HepG2 (cell line): ENCODE data around the gene ATOH8. TPM values are rescaled to one million over a fixed set of nuclear protein-coding genes. Genes with fewer than 3 reads are reported as not detected.

Experiments used
- ATF7 ChIP-seq, 2 experiments: fragments of 450-650 bp in 1 of 2; sonication (generic) in 1 of 2; formaldehyde crosslinking in 1 of 2; IDR thresholded peaks; 2 replicates each; pipeline versions ENCODE4 v1.4.0 to v1.6.1; 2016 to 2020; ENCODE audit warnings: antibody characterized with exemption in 1 of 2, mild to moderate bottlenecking in 1 of 2, missing genetic modification reagents in 1 of 2
- CBX1 ChIP-seq: IDR thresholded peaks from one replicate; pipeline ENCODE4 v1.6.1; 2016; ENCODE audit warnings: antibody characterized with exemption, low read depth
- CEBPG ChIP-seq: IDR thresholded peaks from 2 replicates; pipeline ENCODE4 v1.6.1; 2016
- HMG20B ChIP-seq: conservative IDR thresholded peaks from 2 replicates; pipeline ENCODE4 v1.6.1; 2016; ENCODE audit warnings: missing genetic modification reagents, missing compliant biosample characterization
- HNF4A ChIP-seq: sonication (generic); formaldehyde crosslinking; IDR thresholded peaks from 2 replicates; pipeline ENCODE4 v1.4.0; 2020; ENCODE audit warnings: missing genetic modification reagents
- MYNN ChIP-seq: sonication (generic); formaldehyde crosslinking; IDR thresholded peaks from 2 replicates; pipeline ENCODE4 v1.4.0; 2020; ENCODE audit warnings: mild to moderate bottlenecking, low read depth, missing genetic modification reagents
- MZF1 ChIP-seq: sonication (generic); formaldehyde crosslinking; IDR thresholded peaks from 2 replicates; pipeline ENCODE4 v1.8.1; 2023; ENCODE audit warnings: mild to moderate bottlenecking, missing genetic modification reagents, borderline replicate concordance
- NFIB ChIP-seq: sonication (generic); formaldehyde crosslinking; IDR thresholded peaks from 2 replicates; pipeline ENCODE4 v1.9.0; 2021; ENCODE audit warnings: missing genetic modification reagents, mild to moderate bottlenecking, borderline replicate concordance
- NFIC ChIP-seq: IDR thresholded peaks from 2 replicates; pipeline ENCODE4 v1.6.1; 2012; ENCODE audit warnings: mild to moderate bottlenecking, low read length, inconsistent platforms
- SALL2 ChIP-seq: sonication (generic); formaldehyde crosslinking; IDR thresholded peaks from 2 replicates; pipeline ENCODE4 v1.8.1; 2023; ENCODE audit warnings: mild to moderate bottlenecking, missing genetic modification reagents, inconsistent platforms
- SATB2 ChIP-seq: sonication (generic); formaldehyde crosslinking; IDR thresholded peaks from 2 replicates; pipeline ENCODE4 v1.5.0; 2020; ENCODE audit warnings: missing genetic modification reagents
- SMAD1 ChIP-seq: sonication (generic); formaldehyde crosslinking; IDR thresholded peaks from 2 replicates; pipeline ENCODE4 v1.4.0; 2020; ENCODE audit warnings: missing genetic modification reagents, low read depth, mild to moderate bottlenecking, borderline replicate concordance
- SRSF9 ChIP-seq: fragments of 200-400 bp; formaldehyde crosslinking; IDR thresholded peaks from 2 replicates; pipeline ENCODE4 v1.6.1; 2018; ENCODE audit warnings: borderline replicate concordance, mild to moderate bottlenecking, low read depth, low read length; ENCODE audit not compliant: insufficient read depth, poor library complexity, severe bottlenecking
- U2AF1 ChIP-seq: fragments of 200-400 bp; formaldehyde crosslinking; optimal IDR thresholded peaks from 2 replicates; pipeline ENCODE3; 2017; ENCODE audit warnings: mild to moderate bottlenecking, low read depth, low read length
- ZBTB8A ChIP-seq: sonication (generic); formaldehyde crosslinking; IDR thresholded peaks from 2 replicates; pipeline ENCODE4 v1.4.0; 2020; ENCODE audit warnings: mild to moderate bottlenecking, low read depth, missing genetic modification reagents, borderline replicate concordance
- ZFP90 ChIP-seq: sonication (generic); formaldehyde crosslinking; IDR thresholded peaks from 2 replicates; pipeline ENCODE4 v1.8.0; 2022; ENCODE audit warnings: missing genetic modification reagents, mild to moderate bottlenecking, inconsistent platforms, borderline replicate concordance
- ZNF282 ChIP-seq: fragments of 450-650 bp; IDR thresholded peaks from 2 replicates; pipeline ENCODE4 v1.6.1; 2018; ENCODE audit not compliant: partially characterized antibody
- ZNF549 ChIP-seq: sonication (generic); formaldehyde crosslinking; IDR thresholded peaks from 2 replicates; pipeline ENCODE4 v1.5.0; 2020; ENCODE audit warnings: missing genetic modification reagents
- ZNF7 ChIP-seq: IDR thresholded peaks from 2 replicates; pipeline ENCODE4 v1.6.1; 2016; ENCODE audit warnings: missing biosample characterization, missing genetic modification reagents
- ZSCAN31 ChIP-seq: sonication (generic); formaldehyde crosslinking; IDR thresholded peaks from 2 replicates; pipeline ENCODE4 v1.5.0; 2020; ENCODE audit warnings: low read depth, mild to moderate bottlenecking, missing genetic modification reagents
- polyA plus RNA-seq, 8 experiments: library from polyadenylated mRNA; depleted of rRNA in 3 of 8; stranded (reverse) in 7 of 8; unstranded in 1 of 8; fragments of >200 nt; fragmentation: Illumina TruSeq in 4 of 8; extraction: Trizol in 4 of 8; gene quantifications; 2 replicates each; pipeline versions ENCODE4 v1.2.1 to v1.2.3, GENCODE V29; 2011 to 2016; ENCODE audit warnings: low read depth in 4 of 8, missing spikeins in 1 of 8, mixed read lengths in 1 of 8; ENCODE audit not compliant: insufficient read depth in 1 of 8
- total RNA-seq, 5 experiments: library from RNA; depleted of rRNA; stranded (reverse); fragments of >200 nt; fragmentation: Illumina TruSeq; extraction: Trizol; gene quantifications; 2 replicates each; pipeline ENCODE4 v1.2.3, GENCODE V29; 2016; ENCODE audit warnings: low read depth in 1 of 5
- TF ChIP-seq, protein P1 (sequence below): sonication (generic); formaldehyde crosslinking; IDR thresholded peaks from 2 replicates; pipeline ENCODE4 v1.5.0; 2020; ENCODE audit warnings: mild to moderate bottlenecking, missing genetic modification reagents
- TF ChIP-seq, protein P2 (sequence below): sonication (generic); formaldehyde crosslinking; IDR thresholded peaks from 2 replicates; pipeline ENCODE4 v1.4.0; 2020; ENCODE audit warnings: missing genetic modification reagents, borderline replicate concordance
- TF ChIP-seq, protein P3 (sequence below): sonication (generic); formaldehyde crosslinking; IDR thresholded peaks from 2 replicates; pipeline ENCODE4 v1.9.0; 2021; ENCODE audit warnings: missing genetic modification reagents, borderline replicate concordance

The ATOH8 gene
- total and polyA plus RNA-seq, 2 of the 13 experiments (the other 11 are each of a cell fraction or from before 2014, with no cell fraction given), result 0.13 to 0.61 TPM

DNA sequence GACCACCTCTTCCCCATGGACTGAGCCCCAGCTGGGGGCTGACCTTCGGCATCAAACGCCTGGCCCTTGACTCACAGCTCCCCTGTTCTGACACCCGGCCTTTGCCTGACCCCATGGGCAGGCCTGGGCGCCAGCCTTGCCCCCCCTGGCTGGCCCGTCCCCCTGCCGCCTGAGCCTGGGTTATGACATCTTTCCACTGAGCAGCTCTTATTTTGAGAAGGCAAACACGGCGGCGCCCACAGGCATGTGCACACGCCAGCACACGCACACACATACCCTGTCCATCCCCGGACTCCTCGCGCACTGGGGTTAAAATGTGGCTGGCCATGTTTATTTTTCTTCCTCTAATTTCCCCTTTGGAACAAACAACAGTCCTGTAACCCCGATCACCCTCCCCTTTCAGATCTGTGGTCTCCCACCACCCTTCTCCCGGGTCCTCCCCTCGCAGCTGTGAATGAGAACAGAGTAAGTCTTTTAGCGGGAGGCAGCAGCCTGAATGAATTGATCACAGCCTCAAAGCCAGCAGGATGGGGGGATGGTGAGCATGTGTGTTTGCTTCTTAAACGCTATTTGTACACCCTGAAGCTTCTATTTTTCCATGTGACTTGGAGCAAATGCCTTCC, 11.8 kb upstream of the ATOH8 start (continued):
- no peak for TF ChIP-seq MZF1
- TF ChIP-seq ATF7 (IDR thresholded peaks at IDR 0.05), result no peak
- no peak for TF ChIP-seq ATF7 (CRISPR knock-in tag; IDR thresholded peaks at IDR 0.05)
- no peak for TF ChIP-seq ZFP90 (CRISPR knock-in tag)
- TF ChIP-seq, protein P1, sequence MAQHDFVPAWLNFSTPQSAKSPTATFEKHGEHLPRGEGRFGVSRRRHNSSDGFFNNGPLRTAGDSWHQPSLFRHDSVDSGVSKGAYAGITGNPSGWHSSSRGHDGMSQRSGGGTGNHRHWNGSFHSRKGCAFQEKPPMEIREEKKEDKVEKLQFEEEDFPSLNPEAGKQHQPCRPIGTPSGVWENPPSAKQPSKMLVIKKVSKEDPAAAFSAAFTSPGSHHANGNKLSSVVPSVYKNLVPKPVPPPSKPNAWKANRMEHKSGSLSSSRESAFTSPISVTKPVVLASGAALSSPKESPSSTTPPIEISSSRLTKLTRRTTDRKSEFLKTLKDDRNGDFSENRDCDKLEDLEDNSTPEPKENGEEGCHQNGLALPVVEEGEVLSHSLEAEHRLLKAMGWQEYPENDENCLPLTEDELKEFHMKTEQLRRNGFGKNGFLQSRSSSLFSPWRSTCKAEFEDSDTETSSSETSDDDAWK (CRISPR knock-in tag), result no peak
- peak; percentile 36; the same call in 1 of the 2 replicates for TF ChIP-seq CEBPG (CRISPR knock-in tag)
- TF ChIP-seq SMAD1 (CRISPR knock-in tag), result no peak
- TF ChIP-seq, protein P2, sequence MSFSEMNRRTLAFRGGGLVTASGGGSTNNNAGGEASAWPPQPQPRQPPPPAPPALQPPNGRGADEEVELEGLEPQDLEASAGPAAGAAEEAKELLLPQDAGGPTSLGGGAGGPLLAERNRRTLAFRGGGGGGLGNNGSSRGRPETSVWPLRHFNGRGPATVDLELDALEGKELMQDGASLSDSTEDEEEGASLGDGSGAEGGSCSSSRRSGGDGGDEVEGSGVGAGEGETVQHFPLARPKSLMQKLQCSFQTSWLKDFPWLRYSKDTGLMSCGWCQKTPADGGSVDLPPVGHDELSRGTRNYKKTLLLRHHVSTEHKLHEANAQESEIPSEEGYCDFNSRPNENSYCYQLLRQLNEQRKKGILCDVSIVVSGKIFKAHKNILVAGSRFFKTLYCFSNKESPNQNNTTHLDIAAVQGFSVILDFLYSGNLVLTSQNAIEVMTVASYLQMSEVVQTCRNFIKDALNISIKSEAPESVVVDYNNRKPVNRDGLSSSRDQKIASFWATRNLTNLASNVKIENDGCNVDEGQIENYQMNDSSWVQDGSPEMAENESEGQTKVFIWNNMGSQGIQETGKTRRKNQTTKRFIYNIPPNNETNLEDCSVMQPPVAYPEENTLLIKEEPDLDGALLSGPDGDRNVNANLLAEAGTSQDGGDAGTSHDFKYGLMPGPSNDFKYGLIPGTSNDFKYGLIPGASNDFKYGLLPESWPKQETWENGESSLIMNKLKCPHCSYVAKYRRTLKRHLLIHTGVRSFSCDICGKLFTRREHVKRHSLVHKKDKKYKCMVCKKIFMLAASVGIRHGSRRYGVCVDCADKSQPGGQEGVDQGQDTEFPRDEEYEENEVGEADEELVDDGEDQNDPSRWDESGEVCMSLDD (CRISPR knock-in tag), result peak; percentile 36; the same call in 1 of the 2 replicates
- no peak for TF ChIP-seq MYNN (CRISPR knock-in tag)
- no peak for TF ChIP-seq CBX1
- no peak for TF ChIP-seq ZNF282
- peak; percentile 62; the same call in 1 of the 2 replicates for TF ChIP-seq HNF4A (CRISPR knock-in tag)
- no peak for TF ChIP-seq NFIC
- no peak for TF ChIP-seq SALL2 (CRISPR knock-in tag)
- no peak for TF ChIP-seq ZNF7 (CRISPR knock-in tag)
- no peak for TF ChIP-seq NFIB (CRISPR knock-in tag)
- no peak for TF ChIP-seq SATB2
- 0 out of 2 replicates have a peak, but pooled peaks have one; percentile 40 for TF ChIP-seq HMG20B
- no peak for TF ChIP-seq ZSCAN31 (CRISPR knock-in tag)
- TF ChIP-seq, protein P3, sequence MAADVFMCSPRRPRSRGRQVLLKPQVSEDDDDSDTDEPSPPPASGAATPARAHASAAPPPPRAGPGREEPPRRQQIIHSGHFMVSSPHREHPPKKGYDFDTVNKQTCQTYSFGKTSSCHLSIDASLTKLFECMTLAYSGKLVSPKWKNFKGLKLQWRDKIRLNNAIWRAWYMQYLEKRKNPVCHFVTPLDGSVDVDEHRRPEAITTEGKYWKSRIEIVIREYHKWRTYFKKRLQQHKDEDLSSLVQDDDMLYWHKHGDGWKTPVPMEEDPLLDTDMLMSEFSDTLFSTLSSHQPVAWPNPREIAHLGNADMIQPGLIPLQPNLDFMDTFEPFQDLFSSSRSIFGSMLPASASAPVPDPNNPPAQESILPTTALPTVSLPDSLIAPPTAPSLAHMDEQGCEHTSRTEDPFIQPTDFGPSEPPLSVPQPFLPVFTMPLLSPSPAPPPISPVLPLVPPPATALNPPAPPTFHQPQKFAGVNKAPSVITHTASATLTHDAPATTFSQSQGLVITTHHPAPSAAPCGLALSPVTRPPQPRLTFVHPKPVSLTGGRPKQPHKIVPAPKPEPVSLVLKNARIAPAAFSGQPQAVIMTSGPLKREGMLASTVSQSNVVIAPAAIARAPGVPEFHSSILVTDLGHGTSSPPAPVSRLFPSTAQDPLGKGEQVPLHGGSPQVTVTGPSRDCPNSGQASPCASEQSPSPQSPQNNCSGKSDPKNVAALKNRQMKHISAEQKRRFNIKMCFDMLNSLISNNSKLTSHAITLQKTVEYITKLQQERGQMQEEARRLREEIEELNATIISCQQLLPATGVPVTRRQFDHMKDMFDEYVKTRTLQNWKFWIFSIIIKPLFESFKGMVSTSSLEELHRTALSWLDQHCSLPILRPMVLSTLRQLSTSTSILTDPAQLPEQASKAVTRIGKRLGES (CRISPR knock-in tag), result no peak
- TF ChIP-seq ZNF549 (CRISPR knock-in tag), result no peak
- TF ChIP-seq ZBTB8A (CRISPR knock-in tag), result no peak
- no peak for TF ChIP-seq SRSF9
- TF ChIP-seq U2AF1, result peak; percentile 9
